KOPT-K1 (cell line): Measurements from ENCODE around the gene STARD8.
"Not testable (repeated sequence)": the region's sequence is repeated elsewhere in the genome, so short reads cannot be mapped to it uniquely, and the experiment has no call there.

Experiments
- H3K27ac ChIP-seq: fragments of 200-600 bp; sonication (generic); 2 replicates; pipeline ENCODE4 v1.5.1; 2016; ENCODE audit warnings: antibody characterized with exemption, mild to moderate bottlenecking, low read depth, low read length; ENCODE audit not compliant: poor library complexity, severe bottlenecking
- H3K36me3 ChIP-seq: fragments of 200-600 bp; sonication (generic); 2 replicates; pipeline ENCODE4 v1.5.1; 2017; ENCODE audit warnings: antibody characterized with exemption, mild to moderate bottlenecking, low read length, moderate library complexity; ENCODE audit not compliant: insufficient read depth
- H3K9me3 ChIP-seq: fragments of 200-600 bp; sonication (generic); 2 replicates; pipeline ENCODE4 v1.5.1; 2017; ENCODE audit warnings: antibody characterized with exemption, low read length, mild to moderate bottlenecking; ENCODE audit not compliant: insufficient read depth, poor library complexity, severe bottlenecking

STARD8 gene

GRCh38 chrX:68647156-68647957, at the start of gene STARD8:
TSS of gene STARD8 (plus strand) at chrX:68647666. CDS start at chrX:68647883, 217 bp downstream.
- no peaks in the 10 kb centered on the region for H3K9me3 ChIP-seq
- no peak within 1 kb of the TSS for H3K27ac ChIP-seq
- no peaks in the 10 kb centered on the region for H3K36me3 ChIP-seq

GRCh38 chrX:68598841-68599240, 48.6 kb upstream of the STARD8 start:
- Histone ChIP-seq H3K36me3 (no peaks in the 10 kb centered on the region), H3K9me3 (no peaks in the 10 kb centered on the region), H3K27ac (no peak overlapping the region)

- Histone ChIP-seq H3K9me3 (no peaks in the 10 kb centered on the region), H3K36me3 (no peaks in the 10 kb centered on the region)
These were observed 48.0 kb upstream of the STARD8 start for GRCh38 chrX:68599256-68600152.

GRCh38 chrX:68604216-68604615, 43.2 kb upstream of the STARD8 start:
- not testable (repeated sequence) for H3K36me3 ChIP-seq, H3K27ac ChIP-seq, H3K9me3 ChIP-seq

More at GRCh38 chrX:68599256-68600152, 48.0 kb upstream of the STARD8 start:
- H3K27ac ChIP-seq, result no peak overlapping the region

- H3K27ac ChIP-seq, H3K36me3 ChIP-seq, H3K9me3 ChIP-seq: not testable (repeated sequence)
These were observed 32.7 kb upstream of the STARD8 start for GRCh38 chrX:68614733-68615132.

- no peaks in the 10 kb centered on the region for H3K9me3 ChIP-seq
- H3K36me3 ChIP-seq, result no peaks in the 10 kb centered on the region
- no peak overlapping the region for H3K27ac ChIP-seq
These were observed 19.5 kb upstream of the STARD8 start for GRCh38 chrX:68627986-68628385.

- not testable (repeated sequence) for H3K36me3 ChIP-seq, H3K27ac ChIP-seq, H3K9me3 ChIP-seq
These were observed 17.5 kb upstream of the STARD8 start for GRCh38 chrX:68629936-68630335.

- Histone ChIP-seq H3K27ac (no peak overlapping the region), H3K9me3 (no peaks in the 10 kb centered on the region), H3K36me3 (no peaks in the 10 kb centered on the region)
These were observed 16.1 kb upstream of the STARD8 start for GRCh38 chrX:68631336-68631735.

- Histone ChIP-seq H3K27ac (no peak overlapping the region), H3K36me3 (no peaks in the 10 kb centered on the region), H3K9me3 (no peaks in the 10 kb centered on the region)
These were observed 15.0 kb upstream of the STARD8 start for GRCh38 chrX:68632491-68632890.

- no peaks in the 10 kb centered on the region for H3K36me3 ChIP-seq
These were observed 13.5 kb upstream of the STARD8 start for GRCh38 chrX:68633981-68634380.

GRCh38 chrX:68634649-68635227, 12.7 kb upstream of the STARD8 start:
- no peak overlapping the region for H3K27ac ChIP-seq
- H3K9me3 ChIP-seq, result no peaks in the 10 kb centered on the region
- no peaks in the 10 kb centered on the region for H3K36me3 ChIP-seq

More at GRCh38 chrX:68633981-68634380, 13.5 kb upstream of the STARD8 start:
- Histone ChIP-seq H3K9me3 (no peaks in the 10 kb centered on the region), H3K27ac (no peak overlapping the region)

- Histone ChIP-seq H3K9me3 (no peaks in the 10 kb centered on the region), H3K36me3 (no peaks in the 10 kb centered on the region), H3K27ac (no peak overlapping the region)
These were observed 6.8 kb upstream of the STARD8 start for GRCh38 chrX:68640661-68641060.

- Histone ChIP-seq H3K27ac (no peak overlapping the region), H3K9me3 (no peaks in the 10 kb centered on the region), H3K36me3 (no peaks in the 10 kb centered on the region)
These were observed 2.6 kb upstream of the STARD8 start for GRCh38 chrX:68644861-68645260.

GRCh38 chrX:68646421-68646820, 1.0 kb upstream of the STARD8 start:
- Histone ChIP-seq H3K36me3 (no peaks in the 10 kb centered on the region), H3K27ac (no peak overlapping the region), H3K9me3 (no peaks in the 10 kb centered on the region)

- H3K9me3 ChIP-seq, result no peaks in the 10 kb centered on the region
- H3K27ac ChIP-seq, result no peak overlapping the region
- no peaks in the 10 kb centered on the region for H3K36me3 ChIP-seq
These were observed 1.5 kb downstream of the STARD8 start for GRCh38 chrX:68648960-68649359.
